Measurements from ENCODE around the gene MBOAT7. TPM values are rescaled to one million over a fixed set of nuclear protein-coding genes. Genes with fewer than 3 reads are reported as not detected.
"Not testable (repeated sequence)": the region's sequence is repeated elsewhere in the genome, so short reads cannot be mapped to it uniquely, and the experiment has no call there.

Gene MBOAT7
- 10 to 100 TPM in 11 of 12 donors, not detected in 1; 17.0 to 85.5 (median 27.2) TPM for polyA plus RNA-seq (ENCODE audit: insufficient read length in 12 of 12)
- long read RNA-seq, donor 1, transcript MBOAT7-211 (4 exons, 564 nt), result minor isoform, 8 of 266 reads
- long read RNA-seq, donor 1, transcript MBOAT7-201 (8 exons, 2,529 nt), result major isoform, 15 of 266 reads
- long read RNA-seq, donor 1, partial matches to known transcripts, result 217 of 266 reads
- long read RNA-seq, donor 1, other reads (novel, unspliced or antisense), result 19 of 266 reads
- long read RNA-seq, donor 2, transcript MBOAT7-201 (8 exons, 2,529 nt), result major isoform, 6 of 4,272 reads
- long read RNA-seq, donor 2, partial matches to known transcripts, result 2,718 of 4,272 reads
- long read RNA-seq, donor 2, other reads (novel, unspliced or antisense), result 1,544 of 4,272 reads
- long read RNA-seq, donor 3, transcript MBOAT7-201 (8 exons, 2,529 nt), result major isoform, 5 of 6 reads
- long read RNA-seq, donor 3, partial matches to known transcripts, result 0 of 6 reads
- long read RNA-seq, donor 3, other reads (novel, unspliced or antisense), result 0 of 6 reads
- long read RNA-seq, donor 4, partial matches to known transcripts, result 0 of 4 reads
- long read RNA-seq, donor 4, other reads (novel, unspliced or antisense), result 0 of 4 reads
- long read RNA-seq, donor 5, transcript MBOAT7-201 (8 exons, 2,529 nt), result major isoform, 7 of 8,677 reads
- long read RNA-seq, donor 5, partial matches to known transcripts, result 4,556 of 8,677 reads
- long read RNA-seq, donor 5, other reads (novel, unspliced or antisense), result 4,110 of 8,677 reads
- long read RNA-seq, donor 6, transcript MBOAT7-201 (8 exons, 2,529 nt), result major isoform, 6 of 7 reads
- long read RNA-seq, donor 6, partial matches to known transcripts, result 0 of 7 reads
- long read RNA-seq, donor 6, other reads (novel, unspliced or antisense), result 0 of 7 reads
- long read RNA-seq, donor 7, partial matches to known transcripts, result 26 of 32 reads
- long read RNA-seq, donor 7, other reads (novel, unspliced or antisense), result 0 of 32 reads
- long read RNA-seq, donor 8, transcript MBOAT7-201 (8 exons, 2,529 nt), result major isoform, 6 of 84 reads
- long read RNA-seq, donor 8, partial matches to known transcripts, result 69 of 84 reads
- long read RNA-seq, donor 8, other reads (novel, unspliced or antisense), result 7 of 84 reads
- long read RNA-seq, donor 9, partial matches to known transcripts, result 67 of 78 reads
- long read RNA-seq, donor 9, other reads (novel, unspliced or antisense), result 6 of 78 reads
- long read RNA-seq, donor 10, partial matches to known transcripts, result 1,657 of 3,287 reads
- long read RNA-seq, donor 10, other reads (novel, unspliced or antisense), result 1,624 of 3,287 reads
- long read RNA-seq, donor 11, partial matches to known transcripts, result 2,035 of 3,670 reads
- long read RNA-seq, donor 11, other reads (novel, unspliced or antisense), result 1,631 of 3,670 reads

DNA sequence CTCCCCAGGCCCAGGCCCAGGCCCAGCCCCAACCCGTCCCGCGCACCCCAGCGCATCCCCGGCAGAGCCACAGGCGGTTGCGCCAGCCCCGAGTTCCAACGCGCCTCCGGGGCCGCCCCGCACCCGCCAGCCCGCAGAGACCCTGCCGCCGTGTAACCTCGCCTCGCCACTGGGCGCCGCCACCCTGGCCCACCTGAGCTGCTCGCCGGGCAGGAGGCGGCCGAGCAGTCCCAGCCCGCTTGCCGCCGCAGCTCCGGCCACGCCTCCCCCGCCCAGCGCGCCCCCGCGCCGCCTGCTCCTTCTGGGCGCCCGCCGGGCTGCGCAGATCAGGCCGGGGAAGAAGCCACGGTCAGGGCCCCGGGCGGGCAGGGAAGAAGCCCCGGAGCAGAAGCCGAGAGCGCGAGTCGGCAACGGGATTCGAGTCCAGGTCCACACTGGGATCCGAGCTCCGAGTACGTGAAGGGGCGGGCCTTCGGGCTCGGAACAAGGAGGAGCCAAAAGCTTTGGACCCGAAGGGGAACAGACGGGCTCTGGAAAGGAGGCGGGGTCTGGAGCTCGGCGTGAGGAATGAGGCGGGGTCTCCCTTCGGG, at the start of gene MBOAT7:
TSS of gene MBOAT7 (minus strand) at position 436 of the 590 bp plus-strand sequence. CDS start 1,072 bp downstream, outside the sequence.
- DNase-seq, result no peak

DNA sequence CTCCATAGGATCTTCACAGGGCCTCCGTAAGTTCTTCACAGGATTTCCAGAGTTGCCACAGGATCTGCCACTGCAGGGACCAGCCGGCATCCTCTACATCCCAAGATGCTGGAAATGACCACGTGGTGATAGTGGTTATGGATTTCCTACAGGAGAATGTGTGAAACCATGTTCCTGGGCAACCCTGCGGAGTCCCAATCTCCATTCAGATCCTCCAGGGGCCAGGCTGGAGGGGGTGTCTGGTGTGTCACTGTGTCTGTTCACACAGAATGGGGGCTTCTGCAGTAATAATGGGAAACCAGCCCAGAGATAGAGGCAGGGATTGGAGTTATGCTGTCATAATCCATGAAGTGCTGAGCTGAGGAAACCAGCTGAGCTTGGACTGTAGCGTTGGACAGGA, 44.6 kb upstream of the MBOAT7 start:
- DNase-seq, result no peak

DNA sequence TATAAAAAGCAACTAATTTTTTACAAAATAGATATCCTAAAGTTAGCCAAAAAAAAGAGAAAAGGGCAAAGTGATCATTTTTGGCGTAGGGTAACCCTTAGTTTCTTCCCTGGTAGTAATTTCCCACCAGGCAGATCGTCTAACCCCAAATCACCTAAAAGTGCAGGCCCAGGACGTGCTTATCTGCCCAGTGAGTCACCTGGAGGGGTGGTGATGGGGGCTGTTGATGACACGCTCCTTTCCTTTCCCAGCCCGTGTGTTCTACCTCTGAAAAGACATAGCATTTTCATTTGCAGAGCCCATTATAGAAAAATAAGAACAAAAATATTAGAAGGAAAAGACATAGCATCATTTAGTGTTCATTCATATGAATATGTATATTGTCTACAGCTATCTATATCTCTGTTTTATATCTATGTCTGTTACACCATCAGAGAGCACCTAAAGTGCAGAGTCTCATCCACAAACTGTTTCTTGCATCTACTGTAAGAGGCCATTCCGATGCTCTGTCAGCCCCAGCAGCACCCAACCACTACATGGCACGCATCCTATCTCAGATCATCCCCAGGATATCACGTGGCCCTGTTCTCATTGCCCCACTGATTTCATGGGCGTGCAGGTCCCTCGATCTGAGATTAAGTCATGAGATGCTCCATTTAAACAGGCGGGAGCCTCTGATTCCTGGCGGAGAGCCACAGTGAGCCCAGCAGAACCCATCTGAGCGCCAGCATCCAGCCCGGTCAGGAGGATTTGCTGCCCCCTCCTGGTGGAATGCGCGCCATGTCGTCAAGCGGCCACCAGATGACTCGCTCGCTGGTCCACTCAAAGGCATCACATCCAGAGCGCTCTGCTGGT, 41.9 kb upstream of the MBOAT7 start:
- peak; percentile 72 for DNase-seq

GRCh38 chr19:54230031-54230430, 40.7 kb upstream of the MBOAT7 start:
- DNase-seq, result no peak

GRCh38 chr19:54229146-54229545, 39.8 kb upstream of the MBOAT7 start:
- no peak for DNase-seq

DNA sequence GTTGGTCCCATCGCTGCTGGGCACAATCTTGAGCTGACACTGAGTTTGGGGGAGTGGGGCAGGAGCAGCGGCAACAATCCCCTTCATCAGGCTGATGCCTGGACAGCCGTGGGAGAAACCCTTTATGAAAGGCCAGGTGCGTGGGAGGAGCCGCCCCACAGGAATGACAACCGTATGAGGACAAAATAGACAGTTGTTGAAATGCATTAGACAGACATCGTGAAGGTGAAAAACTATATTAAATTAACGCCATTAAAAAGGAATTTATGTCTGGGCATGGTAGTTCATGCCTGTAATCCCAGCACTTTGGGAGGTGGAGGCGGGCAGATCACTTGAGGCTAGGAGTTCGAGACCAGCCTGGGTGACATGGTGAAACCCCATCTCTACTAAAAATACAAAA, 35.2 kb upstream of the MBOAT7 start:
- DNase-seq, result not testable (repeated sequence)

DNA sequence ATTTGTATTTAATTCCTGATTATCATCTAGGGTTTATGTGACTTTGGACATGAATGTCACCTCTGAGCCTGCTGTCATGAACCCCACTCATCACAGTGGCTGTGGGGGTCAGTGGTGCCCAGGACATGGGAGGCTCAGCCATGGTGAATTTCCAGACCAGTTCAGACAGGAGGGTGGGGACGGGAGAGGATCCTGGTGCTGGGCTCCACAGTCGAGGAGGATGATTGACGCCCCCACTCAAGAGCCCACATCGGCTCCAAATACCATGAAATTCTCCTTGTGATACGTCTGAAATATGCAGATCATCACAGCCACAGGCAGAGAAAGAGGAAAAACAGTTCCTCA, 34.5 kb upstream of the MBOAT7 start:
- not testable (repeated sequence) for DNase-seq

DNA sequence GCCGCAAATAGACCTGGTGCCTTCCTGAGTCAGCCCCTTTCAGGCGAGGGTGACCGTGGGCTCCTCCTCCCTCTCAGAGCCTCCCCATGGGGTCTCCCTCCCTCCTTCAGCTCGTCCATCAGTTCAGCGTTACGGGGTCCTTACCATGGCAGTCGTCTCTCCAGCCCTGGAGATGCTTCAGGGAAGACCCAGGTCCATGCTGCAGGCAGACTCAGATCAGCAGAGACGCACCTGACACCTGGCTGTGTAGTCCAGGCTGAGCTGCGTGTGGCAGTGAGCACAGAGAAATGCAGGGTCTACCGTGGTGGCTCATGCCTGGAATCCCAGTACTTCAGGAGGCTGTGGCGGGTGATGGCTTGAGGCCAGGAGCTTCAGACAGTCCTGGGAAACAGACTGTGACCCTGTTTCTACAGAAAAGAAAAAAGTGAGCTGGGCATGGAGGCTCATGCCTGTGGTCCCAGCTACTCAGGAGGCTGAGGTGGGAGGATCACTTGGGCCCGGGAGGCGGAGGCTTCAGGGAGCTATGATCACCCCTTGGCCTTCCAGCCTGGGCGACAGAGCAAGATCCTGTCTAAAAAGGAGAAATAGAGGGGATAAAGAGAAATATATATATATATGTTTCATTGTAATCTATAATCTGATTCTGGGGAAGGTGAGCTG, 34.0 kb upstream of the MBOAT7 start:
- DNase-seq, result not testable (repeated sequence)

DNA sequence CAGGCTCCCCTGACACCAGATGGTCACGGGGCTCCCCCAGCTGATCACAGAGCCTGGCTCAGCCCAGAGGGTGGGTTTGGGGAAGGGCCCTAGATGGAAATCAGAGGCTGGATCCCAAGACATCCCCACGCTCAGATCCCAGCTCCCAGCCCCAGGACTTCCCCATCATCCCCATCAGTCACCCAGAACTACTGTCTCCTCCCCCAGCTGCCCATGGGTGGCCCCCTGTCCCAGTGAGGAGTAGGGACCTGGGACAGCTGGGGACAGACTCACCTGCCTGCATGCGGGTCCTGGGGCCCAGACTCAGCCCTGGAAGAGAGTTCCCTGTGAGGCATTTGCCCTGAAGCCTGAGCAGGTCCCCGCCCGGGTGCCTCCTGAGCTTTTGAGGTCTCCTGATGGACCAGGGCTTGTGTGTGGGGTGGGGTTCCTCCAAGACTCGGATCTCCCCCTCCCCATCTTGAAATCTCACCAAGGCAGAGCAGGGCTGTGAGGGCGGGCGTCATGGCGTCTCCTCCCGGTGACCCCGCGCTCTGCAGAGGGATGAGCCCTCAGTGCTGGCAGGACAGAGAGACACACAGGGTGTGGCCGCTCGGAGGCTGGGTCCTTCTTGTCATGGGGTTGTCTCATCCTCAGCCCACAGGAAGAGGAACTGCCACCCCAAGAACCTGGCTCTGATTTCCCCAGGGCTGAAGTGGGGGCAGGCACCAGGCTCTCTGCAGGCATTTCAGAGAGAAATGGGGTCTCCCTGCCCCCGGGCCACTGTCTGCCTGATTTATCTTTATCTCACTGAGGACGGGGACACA, 33.3 kb upstream of the MBOAT7 start, which contains the start of gene LILRB3:
TSS of gene LILRB3 (minus strand) at position 534 of the 803 bp plus-strand sequence. CDS start at position 503, 31 bp downstream.
- DNase-seq, result not testable (repeated sequence)

GRCh38 chr19:54221947-54222346, 32.6 kb upstream of the MBOAT7 start:
- not testable (repeated sequence) for DNase-seq

- not testable (repeated sequence) for DNase-seq
Observed at GRCh38 chr19:54219702-54220101, 30.3 kb upstream of the MBOAT7 start.

DNA sequence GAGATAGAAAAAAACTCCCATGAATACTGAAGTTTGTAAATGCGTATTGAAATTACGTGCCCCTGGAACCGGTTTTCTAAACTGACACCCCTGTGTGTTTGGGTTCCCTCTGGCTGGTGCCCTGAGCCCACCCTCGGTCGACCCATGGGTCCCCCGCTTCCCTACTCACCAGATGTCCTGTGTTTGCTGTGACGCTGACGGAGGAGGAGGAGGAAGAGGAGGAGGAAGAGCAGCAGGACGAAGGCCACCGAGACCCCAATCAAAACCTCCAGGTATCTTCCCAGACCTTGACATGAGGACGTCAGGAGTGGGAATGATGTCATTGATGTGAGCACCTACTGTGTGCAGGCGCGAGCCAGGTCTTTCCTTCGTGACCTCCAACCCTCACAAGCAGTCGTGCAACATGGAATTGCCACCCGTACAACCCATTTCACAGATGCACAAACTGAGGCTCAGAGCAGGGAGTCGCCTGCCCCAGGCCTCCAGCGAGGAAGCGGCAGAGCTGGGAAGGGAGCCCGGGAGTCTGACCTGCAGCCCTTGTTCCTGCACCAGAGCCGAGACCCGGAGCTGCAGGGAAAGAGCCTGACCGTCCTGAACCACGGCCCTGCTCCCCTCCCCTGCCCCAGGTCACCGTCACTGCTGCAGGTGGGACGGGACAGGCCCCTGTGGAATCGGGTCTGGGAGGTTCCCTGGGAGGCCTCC, 29.7 kb upstream of the MBOAT7 start:
- no peak for DNase-seq

GRCh38 chr19:54218259-54218658, 28.9 kb upstream of the MBOAT7 start:
- DNase-seq, result no peak

DNA sequence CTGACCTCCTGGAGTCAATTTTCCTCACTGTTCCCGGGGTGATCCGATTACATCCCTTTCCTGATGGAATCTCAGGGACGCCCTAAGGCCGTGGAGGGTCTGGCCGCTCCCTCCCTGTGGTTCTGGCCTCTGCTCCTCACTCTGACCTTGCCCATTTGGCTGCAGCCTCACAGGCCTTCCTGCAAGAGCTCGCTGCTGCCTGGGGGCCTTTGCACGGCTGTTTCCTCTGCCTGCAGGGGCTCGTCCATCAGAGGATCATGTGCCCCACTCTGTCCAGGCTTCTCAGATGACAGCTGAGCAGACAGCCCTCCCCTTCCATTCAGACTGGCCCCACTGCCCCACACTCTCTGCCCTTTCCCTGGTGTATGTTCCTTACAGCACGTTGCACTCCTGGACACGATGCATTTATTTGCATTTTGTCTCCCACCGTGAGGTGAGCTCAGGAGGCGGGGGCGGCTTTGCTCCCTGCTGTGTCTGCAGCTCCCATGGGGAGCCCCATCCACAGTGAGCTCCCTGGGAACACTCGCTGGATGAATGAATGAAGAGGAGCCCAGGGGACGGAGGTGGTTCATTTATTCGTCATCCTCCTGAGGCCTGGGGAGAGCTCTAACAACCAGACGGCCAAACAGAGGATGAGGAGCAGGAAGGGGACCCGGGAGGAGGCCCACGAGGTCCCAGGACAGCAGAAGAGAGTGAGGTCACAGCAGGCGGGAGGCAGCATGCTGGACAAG, 28.3 kb upstream of the MBOAT7 start:
- not testable (repeated sequence) for DNase-seq

- DNase-seq, result no peak
Observed at GRCh38 chr19:54216869-54217268, 27.5 kb upstream of the MBOAT7 start.

DNA sequence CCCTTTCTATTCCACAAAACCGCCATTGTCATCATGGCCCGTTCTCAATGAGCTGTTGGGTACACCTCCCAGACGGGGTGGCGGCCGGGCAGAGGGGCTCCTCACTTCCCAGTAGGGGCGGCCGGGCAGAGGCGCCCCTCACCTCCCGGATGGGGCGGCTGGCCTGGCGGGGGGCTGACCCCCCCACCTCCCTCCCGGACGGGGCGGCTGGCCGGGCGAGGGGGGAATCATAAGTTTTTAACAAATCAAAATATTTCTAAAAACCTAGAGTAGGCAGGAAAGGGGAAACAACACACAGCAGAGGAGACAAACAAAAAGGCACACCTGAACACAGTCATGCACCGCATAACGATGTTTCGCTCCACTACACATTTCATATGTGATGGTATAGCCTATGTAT, 25.4 kb upstream of the MBOAT7 start:
- not testable (repeated sequence) for DNase-seq

GRCh38 chr19:54214217-54214616, 24.8 kb upstream of the MBOAT7 start:
- not testable (repeated sequence) for DNase-seq

Data from muscle of arm (tissue), 14 donors.